NT2/D1 (cell line): Measurements from ENCODE around the gene FAM204A.

Experiments used
- SUZ12 ChIP-seq: IDR thresholded peaks from 2 replicates; pipeline ENCODE4 v1.6.1; 2011; ENCODE audit not compliant: insufficient read length, insufficient read depth; ENCODE audit errors: extremely low read depth
- YY1 ChIP-seq: IDR thresholded peaks from 2 replicates; pipeline ENCODE4 v1.6.1; 2011; ENCODE audit not compliant: insufficient read length, insufficient read depth

DNA sequence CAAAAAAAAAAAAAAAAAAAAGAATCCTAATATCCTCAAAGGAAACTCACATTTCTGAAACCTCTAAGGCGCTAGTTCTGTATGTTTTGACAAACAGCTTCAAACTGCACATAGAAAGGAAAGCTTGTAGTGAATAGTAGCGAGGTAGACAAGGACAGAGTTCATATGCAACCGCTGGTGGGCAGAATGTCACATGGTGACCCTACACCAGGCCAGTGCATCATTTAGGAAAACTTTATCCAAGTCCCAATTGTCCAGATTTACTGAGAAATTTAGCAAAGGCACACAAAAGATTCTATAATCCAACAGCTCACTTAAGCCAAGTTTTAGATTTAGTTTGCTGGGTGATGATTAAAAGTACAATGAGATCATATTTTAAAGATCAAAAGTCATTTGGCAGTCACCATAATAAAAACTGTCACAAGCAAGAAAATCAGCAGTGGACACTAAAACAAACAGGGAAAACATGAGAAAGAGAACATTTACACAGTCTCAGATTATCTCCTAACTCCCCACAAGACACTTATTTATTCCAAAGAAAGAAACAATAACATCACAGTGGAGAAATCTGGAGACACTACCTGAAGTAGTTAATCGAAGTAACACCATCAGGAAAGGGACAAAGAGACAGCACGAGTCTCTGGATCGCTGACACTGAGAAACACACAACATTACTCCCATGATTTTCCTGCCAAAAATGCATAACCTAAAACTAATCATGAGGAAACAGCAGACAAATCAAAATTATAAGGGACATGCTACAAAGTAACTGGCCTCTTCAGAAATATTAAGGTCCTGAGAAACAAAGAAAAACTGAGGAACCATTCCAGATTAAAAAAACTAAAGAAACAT, 20.2 kb downstream of the FAM204A start:
- TF ChIP-seq SUZ12 (no peak), YY1 (no peak)
